VCaP (cell line): ENCODE results near the gene ZNF608.

Source experiments
- H3K27ac ChIP-seq: fragments of 450-650 bp; 2 replicates; pipeline ENCODE4 v1.5.1; 2017
- TF ChIP-seq, protein P1 (sequence below): fragments of 450-650 bp; conservative IDR thresholded peaks from 2 replicates; pipeline ENCODE4 v1.5.1; 2017; ENCODE audit warnings: mild to moderate bottlenecking, moderate library complexity

ZNF608 gene

DNA sequence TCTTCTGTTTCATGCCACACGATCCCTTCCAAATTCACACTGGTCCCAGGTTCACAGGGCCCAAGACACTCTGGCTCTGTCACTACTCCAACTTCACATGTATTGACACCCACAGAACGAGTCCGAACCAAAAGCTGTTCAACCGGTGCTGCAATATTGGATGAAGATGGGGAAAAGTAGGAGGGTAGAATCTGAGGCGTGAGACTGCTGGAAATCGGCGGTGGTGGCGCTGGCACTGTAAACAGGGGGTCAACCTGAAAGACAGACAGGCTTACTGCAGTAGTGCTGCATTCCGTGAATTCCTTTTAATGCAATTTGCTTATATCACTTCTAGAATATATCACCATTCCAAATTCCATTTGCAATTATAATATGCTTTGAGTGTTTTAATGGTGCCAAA is 45.4 kb downstream of the ZNF608 start:
- H3K27ac ChIP-seq, result no peak overlapping the region
- TF ChIP-seq, protein P1, sequence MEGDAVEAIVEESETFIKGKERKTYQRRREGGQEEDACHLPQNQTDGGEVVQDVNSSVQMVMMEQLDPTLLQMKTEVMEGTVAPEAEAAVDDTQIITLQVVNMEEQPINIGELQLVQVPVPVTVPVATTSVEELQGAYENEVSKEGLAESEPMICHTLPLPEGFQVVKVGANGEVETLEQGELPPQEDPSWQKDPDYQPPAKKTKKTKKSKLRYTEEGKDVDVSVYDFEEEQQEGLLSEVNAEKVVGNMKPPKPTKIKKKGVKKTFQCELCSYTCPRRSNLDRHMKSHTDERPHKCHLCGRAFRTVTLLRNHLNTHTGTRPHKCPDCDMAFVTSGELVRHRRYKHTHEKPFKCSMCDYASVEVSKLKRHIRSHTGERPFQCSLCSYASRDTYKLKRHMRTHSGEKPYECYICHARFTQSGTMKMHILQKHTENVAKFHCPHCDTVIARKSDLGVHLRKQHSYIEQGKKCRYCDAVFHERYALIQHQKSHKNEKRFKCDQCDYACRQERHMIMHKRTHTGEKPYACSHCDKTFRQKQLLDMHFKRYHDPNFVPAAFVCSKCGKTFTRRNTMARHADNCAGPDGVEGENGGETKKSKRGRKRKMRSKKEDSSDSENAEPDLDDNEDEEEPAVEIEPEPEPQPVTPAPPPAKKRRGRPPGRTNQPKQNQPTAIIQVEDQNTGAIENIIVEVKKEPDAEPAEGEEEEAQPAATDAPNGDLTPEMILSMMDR, result no peak

DNA sequence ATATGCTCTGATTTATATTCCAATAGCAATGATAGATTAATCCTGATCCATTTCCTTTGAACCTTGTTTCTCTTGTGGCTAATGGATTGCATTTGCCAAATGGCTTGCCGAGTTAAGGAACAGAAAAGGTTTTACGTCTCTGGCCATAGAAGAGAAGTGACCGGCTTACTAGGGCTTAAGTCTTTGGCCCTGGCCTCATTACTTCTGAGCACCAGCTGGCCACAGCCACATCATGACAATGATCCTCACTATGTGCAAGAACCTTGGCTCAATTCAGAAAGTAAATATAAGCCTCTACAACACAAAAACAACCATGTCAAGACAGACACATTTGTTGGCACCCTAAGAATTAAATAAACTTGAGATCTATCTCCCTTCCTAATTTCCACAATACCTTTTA is 46.1 kb downstream of the ZNF608 start:
- no peak overlapping the region for H3K27ac ChIP-seq
- TF ChIP-seq, protein P1, result no peak

DNA sequence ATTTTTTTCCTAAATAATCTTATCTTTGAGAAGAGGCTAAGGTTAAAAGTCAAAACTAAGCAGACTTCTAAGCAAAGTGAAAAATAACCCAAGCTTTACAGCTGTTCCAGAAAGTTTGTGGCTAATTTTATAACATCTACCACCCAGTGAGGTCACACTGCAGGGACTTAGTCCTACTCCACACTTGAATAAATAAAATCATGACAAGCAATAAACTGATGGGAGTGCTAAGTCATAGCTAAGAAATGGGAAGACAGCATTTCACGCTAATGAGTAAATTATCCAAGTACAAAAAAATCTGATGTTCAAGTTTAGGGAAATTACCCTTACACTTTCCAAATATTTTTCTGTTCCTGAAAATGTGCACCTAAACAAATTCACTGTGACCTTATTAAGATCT is 47.7 kb downstream of the ZNF608 start:
- TF ChIP-seq, protein P1, result no peak

DNA sequence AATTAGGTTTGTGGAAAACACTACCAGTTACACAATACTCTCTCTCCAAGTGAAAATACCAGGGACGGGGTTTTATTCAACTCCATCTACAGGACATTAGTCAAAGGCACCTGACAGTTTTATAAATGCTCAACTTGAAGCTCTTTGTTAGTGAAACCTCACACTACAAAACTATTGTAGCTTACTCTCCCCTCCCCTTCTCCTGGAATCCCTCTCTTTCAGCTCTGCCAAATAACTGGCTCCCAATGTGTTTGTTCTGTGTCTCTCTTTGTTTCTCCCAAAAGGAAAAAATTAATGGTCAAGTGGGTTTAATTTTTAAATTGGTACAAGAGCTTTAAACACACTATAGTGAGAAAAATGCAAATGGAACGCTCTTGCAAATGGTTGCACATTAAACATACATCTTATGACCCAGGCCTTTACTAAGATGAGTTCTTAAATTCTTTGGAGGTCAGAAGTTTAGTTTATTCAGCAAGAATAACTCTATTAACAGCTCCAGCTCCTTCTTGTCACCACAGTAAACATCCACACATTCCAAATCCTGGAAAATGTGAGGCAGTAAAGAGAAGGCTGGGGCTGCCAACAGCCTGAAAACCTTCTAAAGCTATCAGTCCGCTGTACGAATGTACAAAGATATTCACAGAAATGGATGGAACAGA is 48.4 kb downstream of the ZNF608 start:
- TF ChIP-seq, protein P1, result no peak
- no peak overlapping the region for H3K27ac ChIP-seq

More for the DNA sequence above, 47.7 kb downstream of the ZNF608 start:
- no peak overlapping the region for H3K27ac ChIP-seq

DNA sequence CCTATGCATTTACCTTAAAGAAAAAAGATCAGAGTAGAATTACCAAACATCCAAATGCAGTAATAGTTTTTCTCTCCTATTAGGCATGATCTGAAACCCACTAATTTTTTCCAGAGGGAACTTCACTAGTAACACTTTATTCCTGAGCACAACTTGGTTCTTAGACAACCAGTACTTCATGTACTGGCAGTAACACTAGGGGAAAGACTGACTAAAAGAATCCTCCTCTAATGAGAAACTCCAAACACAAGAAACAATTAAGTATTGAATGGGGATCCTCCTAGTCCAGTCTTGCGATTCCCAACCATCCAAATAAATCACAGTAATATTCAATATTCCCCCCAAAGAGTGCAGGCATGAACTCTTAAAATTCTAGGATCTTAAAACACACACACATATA is 48.9 kb downstream of the ZNF608 start:
- no peak overlapping the region for H3K27ac ChIP-seq
- TF ChIP-seq, protein P1, result no peak

DNA sequence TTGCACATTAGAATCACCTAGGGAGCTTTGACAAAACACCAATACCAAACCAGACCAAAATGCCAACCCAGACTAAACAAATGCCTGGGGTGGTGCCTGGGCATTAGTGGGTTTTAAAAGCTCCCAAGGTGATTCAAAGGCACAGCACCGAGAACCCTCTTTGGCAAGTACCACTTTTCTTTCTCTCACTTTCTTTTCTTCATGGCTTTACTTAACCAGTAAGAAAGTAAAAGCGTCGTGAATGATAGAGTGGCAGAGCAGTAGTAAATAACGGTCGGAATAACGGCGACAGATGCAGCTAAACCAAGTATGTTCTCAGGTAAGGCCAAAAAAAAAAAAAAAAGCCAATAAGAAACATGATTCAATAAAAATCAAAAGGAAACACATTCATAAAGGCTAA is 49.5 kb downstream of the ZNF608 start:
- TF ChIP-seq, protein P1, result no peak
- H3K27ac ChIP-seq, result no peak overlapping the region
